ENCODE data around the gene IFNAR1.
"Not testable (repeated sequence)": the region's sequence is repeated elsewhere in the genome, so short reads cannot be mapped to it uniquely, and the experiment has no call there.

The IFNAR1 gene

DNA sequence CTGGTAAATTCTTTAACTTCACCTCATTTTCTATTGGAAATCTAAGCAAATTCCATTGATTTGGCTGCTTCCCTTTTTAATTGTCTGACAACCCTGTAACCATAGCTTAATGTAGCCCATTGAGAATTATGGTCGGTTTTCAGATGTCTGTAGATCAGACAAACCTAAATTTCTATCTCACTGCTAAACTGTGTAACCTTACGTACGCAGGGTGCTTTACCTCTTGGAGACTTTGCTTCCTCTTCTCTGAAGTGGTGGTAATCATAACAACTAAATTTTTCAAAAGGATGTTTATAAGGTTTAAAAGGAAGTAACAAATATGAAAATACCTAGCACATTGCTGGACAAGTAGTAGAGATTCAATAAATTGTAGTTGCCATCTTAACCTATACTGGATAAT is 25.9 kb downstream of the IFNAR1 start:
- DNase-seq: no peak

DNA sequence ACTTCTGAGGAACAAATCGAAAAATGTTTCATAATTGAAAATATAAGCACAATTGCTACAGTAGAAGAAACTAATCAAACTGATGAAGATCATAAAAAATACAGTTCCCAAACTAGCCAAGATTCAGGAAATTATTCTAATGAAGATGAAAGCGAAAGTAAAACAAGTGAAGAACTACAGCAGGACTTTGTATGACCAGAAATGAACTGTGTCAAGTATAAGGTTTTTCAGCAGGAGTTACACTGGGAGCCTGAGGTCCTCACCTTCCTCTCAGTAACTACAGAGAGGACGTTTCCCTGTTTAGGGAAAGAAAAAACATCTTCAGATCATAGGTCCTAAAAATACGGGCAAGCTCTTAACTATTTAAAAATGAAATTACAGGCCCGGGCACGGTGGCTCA is 30.6 kb downstream of the IFNAR1 start:
- DNase-seq: no peak

DNA sequence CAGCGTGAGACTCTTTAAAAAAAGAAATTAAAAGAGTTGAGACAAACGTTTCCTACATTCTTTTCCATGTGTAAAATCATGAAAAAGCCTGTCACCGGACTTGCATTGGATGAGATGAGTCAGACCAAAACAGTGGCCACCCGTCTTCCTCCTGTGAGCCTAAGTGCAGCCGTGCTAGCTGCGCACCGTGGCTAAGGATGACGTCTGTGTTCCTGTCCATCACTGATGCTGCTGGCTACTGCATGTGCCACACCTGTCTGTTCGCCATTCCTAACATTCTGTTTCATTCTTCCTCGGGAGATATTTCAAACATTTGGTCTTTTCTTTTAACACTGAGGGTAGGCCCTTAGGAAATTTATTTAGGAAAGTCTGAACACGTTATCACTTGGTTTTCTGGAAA is 31.2 kb downstream of the IFNAR1 start:
- DNase-seq: no peak

DNA sequence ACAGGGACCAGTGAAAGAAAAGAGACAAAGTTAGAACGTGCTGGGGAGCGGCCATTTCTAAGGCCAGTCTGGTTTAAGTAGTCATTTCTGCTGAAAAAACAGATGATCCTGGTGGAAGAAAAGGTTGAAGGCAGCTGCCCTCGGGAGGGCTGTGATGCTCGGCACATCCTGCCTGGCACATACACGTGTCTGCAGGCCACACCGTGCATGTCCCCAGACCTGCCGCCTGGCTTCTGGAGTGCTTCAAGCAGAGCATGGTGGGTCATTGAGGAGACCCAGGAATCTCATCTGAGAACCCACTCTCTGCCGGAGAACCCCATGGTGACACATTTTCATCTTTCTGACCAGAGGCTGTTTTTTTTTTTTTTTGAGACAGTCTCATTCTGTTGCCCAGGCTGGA is 32.4 kb downstream of the IFNAR1 start:
- no peak for DNase-seq

DNA sequence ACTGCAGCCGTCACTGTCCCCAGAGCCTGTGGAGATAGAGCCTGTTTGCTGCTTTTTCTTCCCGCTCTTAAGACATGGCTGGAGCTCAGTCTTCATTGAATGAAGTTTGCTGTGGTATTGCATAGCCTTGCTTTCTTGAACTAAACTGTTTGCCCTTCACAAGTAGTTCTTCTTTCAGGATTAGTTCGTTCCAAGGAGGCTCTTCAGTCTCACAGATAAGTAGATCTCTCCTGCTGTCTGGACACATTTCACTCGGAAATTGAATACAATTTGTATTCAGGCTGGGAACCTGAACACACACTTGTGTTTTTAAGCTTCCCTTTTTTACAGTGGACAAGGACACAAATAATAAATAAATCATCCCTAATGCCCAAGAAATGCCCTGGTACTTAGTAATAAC is 34.7 kb downstream of the IFNAR1 start:
- no peak for DNase-seq

DNA sequence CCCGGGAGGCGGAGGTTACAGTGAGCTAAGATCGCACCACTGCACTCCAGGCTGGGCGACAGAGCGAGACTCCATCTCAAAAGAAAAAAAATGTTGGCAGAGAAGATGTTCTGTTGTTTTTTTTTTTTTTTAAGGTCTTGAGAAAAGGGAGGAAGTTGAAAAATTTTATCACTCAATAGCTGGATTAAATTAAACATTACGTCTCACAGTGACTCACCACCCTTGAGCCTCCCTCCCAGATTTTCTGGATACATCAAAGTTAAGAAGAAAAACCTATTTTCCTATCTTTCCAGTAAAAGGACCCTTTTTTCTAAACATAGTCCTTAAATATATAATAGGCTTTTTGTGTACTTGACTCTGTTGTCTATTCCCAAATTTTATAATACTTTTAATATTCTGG is 35.5 kb downstream of the IFNAR1 start:
- DNase-seq: no peak

DNA sequence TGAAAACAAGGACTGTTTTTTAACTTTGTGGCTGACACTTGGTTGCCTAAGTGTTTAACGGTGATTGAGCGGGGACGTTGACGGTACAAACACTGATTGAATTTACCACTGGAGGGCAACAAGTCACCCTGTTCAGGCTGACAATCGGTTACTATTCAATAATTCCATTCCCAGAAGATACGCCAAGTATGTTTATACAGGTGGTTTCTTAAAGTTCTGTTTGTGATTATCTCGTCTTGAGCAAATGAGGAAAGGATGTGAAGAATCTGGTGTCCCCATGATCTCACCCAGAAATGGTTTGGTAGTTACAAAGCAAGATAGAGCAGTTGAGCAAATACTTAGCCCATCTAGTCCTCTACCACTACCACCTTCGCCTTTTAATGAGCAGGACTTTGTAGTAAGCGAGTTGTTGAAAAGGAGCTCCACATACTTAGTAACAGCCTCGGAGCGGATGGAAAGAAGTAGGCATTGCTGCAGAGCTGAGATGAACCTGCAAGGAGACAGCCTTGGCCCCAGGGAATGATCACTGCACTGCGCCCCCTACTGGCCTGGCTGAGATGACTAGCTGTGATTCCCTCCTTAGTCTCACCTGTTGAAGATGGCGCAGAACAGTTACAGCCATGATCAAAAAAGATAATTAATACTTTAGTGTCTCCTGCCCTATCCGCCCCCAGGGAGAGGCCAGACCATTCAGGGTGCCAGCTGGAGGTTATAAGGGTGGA is 36.3 kb downstream of the IFNAR1 start:
- DNase-seq: peak; percentile 82

DNA sequence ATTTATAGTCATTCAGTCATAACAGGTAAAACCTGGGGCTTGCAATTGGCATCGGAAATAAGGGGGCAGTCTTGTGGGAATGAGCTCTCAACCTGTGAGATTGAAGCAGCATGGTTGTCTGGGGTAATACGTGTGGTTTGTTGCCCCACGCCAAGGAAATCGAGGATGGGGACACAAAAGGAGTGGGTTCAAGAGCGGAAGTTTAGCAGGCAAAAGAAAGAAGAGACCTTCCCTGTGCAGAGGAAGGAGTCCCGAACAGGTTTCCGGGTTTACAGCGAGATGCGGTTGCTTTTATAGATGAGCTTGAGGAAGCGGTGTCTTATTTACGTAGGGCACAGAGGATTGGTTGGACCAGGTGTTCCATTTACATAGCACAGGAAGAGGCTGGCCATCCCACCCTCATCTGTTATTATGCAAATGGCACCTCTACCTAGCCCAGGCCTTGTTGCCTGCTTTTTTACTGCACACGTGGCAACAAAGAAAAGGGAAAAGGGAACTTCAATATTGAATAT is 37.3 kb downstream of the IFNAR1 start:
- peak; percentile 50 for DNase-seq

DNA sequence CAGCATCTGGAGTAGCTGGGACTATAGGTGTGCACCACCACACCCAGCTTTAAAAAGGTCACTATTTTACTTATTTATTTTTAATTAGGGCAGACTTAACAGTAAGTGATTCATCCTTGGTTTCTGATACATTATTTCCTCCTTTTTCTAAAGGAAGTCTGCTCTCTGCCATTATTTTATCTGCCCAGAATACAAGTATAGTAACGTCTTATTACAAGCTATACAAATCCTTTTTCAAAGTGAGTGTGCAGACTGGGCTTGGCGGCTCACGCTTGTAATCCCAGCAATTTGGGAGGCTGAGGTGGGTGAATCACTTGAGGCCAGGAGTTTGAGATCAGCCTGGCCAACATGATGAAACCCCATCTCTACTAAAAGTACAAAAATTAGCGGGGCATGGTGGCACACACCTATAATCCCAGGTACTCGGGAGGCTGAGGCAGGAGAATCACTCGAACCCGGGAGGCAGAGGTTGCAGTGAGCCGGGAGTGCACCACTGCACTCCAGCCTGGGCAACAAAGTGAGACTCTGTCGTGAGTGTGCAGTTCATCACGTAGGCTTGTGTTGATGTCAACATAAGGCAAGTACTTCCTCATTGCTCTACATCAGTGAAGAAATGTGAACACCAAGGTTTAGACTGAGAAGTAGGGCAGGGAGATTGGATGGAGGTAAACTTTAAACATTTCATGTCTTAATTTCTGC is 39.3 kb downstream of the IFNAR1 start:
- not testable (repeated sequence) for DNase-seq

DNA sequence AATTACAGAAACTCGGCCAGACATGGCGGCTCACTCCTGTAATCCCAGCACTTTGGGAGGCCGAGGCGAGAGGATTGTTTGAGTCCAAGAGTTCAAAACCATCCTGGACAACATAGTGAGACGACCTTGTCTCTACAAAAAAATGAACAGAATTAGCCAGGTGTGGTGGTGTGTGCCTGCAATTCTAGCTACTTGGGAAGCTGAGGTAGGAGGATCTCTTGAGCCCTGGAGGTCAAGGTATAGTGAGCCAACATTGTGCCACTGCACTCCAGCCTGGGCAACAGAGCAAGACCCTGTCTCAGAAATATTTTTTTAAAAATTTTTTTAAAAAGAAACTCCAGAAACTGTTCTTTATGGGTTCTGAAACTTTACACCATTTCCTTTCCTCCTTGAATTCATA is 40.1 kb downstream of the IFNAR1 start:
- DNase-seq: no peak

DNA sequence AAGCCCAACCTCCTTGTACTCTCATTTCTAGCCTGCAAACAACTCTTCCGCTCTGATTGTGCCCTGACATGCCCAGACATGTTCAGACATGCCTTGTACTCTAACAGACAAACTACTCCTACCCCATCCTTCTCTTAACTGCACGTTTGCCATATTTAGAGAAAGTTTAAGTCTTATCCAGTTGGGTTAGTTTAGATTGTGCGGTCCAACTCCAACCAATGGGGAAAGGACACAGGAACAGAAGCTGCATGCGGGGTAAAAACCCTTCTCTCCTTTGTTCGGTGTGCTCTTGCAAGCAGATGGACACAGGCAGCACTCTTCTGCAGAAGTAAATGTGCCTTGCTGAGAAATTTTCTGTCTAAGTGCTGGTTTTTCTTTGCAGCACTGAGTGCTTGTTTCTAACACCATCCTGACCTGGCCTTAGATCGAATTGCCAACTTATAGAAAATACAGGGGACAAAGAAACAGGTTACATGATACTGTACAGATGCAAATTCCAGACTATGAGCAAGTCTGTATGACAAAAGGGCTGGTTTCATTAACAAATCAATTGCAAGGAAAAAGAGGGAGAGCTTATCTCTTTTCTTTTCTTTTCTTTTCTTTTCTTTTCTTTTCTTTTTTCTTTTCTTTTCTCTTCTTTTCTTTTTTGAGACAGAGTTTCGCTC is 42.7 kb downstream of the IFNAR1 start:
- DNase-seq: no peak

DNA sequence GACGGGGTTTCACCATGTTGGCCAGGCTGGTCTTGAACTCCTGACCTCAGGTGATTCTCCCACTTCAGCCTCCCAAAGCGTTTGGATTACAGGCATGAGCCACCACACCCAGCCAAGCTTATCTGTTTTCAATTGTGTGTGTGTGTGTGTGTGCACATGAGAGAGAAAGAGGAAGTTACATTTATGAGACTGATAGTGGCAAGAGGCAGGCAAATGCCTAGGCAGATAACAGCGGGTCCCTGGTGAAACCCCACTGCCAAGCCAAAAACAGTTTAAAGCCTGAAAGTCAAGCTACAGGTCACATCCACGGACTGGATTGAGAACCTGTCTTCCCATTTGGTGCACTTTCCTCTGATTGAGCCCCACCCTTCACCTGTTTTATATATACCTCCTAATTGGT is 43.4 kb downstream of the IFNAR1 start:
- DNase-seq: no peak

DNA sequence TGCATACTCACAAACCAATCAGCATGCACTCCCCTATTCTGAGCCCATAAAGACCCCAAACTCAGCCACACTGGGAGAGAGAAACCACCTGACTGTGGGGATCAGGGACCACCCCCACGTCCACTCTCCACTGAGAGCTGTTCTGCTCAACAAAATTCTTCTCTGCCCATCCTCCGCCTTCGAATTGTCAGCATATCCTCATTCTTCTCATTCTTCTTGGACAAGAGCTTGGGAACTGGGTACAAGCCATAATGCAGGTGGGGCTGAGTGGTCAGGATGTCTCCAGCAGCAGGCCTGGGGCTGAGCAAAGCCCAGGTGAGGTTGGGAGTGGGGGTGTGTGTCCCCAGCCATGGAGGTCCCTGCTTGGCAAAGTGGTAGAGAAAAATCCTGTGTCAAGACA is 43.8 kb downstream of the IFNAR1 start:
- no peak for DNase-seq

DNA sequence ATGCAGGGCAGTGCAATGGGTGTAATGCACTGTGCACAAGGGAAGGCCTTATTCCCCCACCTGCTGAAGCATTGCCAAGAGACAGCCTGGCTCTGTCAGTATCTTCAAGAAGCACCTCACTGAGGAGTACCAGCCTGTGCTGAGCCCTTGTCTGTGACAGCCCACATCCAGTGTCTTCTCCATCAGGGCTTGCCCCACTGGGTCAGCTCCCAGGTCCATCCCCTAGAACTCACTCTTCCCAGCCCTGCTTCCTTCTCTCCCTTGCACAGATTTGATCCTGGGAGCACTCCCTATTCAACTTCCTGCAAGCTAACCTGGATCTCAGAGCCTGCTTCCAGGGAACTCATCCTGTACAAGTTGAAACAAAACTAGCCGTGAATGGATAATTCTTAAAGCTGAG is 44.8 kb downstream of the IFNAR1 start:
- DNase-seq: no peak

DNA sequence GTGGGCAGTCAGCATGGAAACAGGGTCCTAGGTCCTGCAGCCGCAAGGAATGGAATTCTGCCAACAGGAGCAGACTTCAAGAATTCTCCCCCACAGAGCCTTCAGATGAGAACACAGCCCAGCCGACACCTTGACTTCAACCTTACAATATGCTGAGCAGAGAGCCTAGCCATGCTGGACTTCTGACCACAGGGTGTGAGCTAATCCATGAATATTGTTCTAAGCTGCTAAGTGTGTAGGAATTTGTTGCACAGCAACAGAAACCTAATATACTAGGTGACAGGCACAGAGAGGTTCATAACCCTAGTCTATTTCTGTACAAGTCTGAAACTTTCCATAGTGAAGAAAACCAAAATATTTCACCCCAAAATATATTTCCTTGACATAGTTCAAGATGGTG is 45.5 kb downstream of the IFNAR1 start:
- DNase-seq: no peak

DNA sequence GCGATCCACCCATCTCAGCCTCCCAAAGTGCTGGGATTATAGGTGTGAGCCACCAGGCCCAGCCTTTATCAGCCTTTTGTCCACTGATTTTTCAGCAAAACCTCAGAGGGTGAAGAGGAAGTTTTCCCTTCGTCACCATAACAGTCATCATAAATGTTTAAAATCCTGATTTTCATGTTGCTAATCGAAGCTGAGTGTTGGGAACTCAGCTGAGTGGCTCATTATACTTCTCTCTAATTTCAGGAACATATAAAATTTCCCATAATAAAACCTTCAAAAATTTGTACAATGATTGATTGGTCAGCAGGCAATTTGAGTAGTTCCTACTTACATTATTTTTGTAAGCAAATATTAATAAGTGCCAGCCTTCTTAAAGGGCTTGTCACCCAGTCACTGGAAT is 46.6 kb downstream of the IFNAR1 start:
- no peak for DNase-seq

DNA sequence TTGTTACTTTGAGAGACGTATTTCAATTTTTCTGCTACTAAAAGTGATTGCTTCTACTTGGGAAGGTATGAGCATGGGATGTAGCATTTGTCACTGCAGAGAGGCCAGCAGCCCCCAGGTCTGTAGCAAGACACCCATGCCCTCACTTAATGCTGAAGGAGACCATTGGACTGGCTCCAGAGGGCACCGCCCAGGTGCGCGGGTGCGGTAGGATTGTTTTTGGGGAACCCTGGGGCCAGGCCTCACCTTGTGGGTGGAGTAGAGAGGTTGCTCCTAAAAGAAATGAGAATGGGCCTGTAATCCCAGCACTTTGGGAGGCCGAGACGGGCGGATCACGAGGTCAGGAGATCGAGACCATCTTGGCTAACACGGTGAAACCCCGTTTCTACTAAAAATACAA is 47.8 kb downstream of the IFNAR1 start:
- DNase-seq: no peak

DNA sequence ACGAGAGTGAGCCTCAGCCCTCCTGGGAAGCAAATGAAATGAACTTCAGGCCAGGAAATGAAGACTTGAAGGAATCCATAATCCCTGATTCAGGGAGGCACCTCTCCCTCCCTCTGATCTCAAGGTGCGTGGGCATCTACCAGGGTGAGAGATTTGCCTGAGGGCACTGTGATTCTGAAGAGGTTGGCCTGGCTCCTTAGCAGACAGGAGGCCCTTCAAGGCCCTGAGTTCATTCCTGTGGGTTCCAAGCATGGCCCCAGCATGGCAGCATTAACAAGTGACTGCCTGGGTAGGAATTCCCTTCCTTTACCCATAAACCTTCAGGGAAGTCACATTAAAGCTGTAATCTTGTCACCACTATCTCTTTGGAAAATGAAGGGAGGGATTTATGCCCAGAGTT is 48.7 kb downstream of the IFNAR1 start:
- DNase-seq: no peak

DNA sequence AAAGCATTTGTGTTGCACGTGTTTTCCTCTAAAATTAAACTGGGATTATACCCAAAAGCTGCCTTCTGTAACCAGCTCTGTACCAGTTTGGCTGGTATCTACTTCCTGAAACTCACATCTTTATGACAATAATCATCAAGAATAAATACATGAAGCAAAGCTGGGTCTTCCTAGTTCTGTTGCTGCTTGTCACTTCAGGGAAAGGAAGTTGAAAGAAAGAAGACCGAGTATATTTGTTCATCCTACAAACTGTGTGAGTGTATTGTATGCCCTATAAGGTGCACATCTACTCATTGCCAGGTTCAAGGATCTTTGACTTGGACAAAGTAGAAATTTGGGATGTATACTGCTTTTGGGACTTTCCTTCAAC is 49.3 kb downstream of the IFNAR1 start:
- DNase-seq: no peak

DNA sequence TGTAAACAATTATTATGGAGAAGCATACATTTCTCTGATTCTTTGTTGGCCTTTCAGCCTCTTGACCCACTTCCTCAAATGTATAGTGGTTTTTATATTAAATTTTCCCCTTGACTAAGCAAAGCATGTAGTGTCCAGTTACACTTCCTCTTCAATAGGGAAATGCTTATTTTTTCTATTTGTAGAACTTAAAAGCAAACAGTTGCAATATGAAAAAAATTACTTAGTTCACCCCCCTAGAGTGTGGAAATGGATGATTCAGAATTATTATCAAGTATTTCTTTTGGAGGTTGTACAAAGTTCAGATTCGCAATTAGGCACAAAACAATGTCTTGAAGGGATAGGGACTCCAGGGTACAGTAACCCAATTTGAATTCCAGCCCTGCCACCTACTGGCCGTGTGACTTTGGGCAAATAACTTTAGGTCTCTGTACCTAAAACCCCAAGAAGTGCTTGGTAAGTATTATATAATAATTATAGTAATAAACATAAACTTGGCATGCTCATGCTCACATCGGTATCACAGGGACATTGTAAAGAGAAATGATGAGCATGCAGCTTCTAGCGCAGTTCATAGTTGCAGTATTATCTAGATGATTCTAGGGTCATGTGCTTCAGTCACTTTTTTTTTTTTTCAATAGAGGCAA is 49.8 kb downstream of the IFNAR1 start:
- peak; percentile 27 for DNase-seq

DNA sequence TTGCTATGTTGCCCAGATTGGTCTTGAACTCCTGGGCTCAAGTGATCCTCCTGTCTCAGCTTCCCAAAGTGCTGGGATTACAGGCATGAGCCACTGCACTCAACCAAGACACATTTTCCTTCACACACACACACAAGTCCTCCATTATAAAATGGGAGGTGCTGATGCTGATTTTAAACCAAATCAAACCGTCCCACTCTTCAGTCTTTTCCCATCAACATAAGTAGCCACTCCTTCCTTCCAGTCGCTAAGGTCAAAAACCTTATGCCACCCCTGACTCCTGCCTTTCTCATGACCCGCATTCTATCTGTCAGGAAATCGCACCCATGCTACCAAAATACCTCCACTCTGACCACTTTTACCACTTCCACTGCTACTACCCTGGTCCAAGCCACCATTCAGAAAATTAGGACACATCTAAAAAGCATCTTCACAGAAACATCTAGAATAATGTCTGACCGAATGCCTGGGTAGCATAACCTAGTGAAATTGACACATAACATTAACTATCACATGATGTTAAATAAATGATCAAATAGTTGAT is 50.4 kb downstream of the IFNAR1 start:
- no peak for DNase-seq

DNA sequence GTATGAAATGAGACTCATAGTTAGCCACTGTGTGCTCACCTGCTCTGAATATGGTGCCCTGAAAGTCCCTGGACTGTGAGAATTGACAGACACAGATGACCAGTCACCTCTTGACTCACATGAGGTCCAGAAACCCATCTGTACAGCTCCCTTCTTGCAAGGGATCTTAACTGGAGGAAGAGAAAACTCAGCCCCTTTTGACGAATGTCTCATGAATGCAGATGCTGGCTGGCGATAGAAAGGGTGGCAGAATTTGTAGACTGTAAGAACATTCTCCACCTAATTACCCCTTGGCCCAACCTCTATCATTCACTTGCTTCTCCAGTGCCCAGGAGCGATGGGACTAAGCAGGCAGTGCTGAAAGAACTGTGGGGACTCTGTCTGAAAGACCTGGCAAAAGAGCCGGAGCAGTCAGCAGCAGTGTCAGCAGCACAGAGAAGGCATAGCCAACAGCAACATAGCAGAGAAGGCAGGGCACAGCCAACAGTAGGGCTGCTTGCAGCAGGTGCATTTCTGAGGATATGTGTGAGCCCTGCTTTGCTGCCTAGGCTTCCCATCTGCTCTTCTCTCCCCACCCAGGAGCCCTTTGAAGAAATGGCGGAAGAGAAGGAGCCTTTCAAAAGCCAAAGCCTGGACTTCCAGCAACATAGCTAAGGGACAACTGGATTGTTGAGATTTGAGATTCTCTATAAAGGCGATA is 52.6 kb downstream of the IFNAR1 start:
- no peak for DNase-seq

DNA sequence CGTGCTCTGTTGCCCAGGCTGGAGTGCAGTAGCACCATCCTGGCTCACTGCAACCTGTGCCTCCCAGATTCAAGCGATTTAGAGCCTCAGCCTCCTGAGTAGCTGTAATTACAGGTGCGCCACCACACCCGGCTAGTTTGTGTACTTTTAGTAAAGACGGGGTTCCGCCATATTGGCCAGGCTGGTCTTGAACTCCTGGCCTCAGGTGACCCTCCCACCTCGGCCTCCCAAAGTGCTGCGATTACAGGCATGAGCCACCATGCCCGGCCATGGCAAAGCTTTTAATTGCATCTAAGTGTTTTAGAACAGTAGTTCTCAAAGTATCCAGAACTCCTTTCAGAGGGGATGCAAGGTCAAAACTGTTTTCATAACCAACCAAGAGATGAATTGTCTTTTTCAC is 53.3 kb downstream of the IFNAR1 start:
- DNase-seq: no peak
